NCI-H774 (cell line): ENCODE measurements around the gene ESAM.

ENCODE experiments used
- DNase-seq: peaks from one replicate; lab custom pipeline; 2025; lab: John Stamatoyannopoulos, UW

Gene ESAM

DNA sequence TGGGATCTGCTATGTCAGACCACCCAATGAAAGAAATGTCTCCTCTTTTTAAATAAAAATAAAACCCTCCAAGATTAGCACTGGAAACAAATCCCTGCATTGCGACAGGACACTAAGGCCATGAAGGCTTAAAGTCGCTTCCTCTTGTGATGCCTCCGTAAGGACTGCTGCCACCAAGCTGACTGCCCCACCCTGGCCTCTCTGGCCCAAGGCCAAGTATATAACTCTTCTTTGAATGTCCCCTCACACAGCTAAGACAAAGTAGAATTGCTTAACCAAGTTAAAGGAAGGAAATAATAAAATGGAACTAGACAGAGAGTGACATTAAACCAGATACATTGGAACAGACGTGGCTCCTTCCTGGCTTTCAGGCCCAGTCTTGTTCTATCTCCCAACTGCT is 29.9 kb downstream of the ESAM start:
- no peak for DNase-seq

DNA sequence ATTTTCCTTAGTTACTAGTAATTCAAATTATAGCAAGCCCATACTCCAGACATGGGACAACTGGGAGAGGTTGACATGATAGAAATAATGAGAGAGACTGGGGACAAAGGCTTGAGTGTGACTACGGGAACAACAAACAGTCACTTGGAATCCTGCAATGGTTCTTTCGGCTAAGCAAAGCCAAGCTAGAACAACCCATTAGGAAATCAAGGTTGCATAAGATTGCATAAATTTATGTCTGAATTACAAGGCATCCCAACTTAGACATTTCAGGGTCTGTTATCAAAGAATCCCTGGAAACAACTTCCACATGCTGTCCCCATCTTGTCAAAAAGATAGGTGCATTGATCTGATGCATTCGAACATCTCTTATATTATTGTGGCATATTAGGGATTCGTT is 32.5 kb downstream of the ESAM start:
- DNase-seq, result no peak

DNA sequence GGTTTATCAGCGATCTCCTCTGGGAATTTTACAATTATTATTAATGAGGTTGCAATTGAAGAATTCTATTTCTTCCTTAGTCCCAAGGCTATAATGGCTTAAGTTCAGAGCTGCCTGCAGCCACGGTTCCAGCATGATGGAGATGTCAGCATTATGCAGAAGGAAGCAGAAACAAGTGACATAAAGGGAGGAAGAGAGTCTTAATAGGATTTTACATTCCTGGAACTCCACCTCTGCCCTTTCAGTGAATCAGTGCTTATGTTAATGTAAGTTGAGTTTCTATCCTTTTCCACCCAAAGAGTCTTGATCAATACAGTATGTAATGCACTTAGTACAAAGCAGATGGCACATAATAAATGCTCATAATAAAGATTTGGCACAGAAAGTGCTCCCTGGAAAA is 34.0 kb downstream of the ESAM start:
- DNase-seq, result no peak

DNA sequence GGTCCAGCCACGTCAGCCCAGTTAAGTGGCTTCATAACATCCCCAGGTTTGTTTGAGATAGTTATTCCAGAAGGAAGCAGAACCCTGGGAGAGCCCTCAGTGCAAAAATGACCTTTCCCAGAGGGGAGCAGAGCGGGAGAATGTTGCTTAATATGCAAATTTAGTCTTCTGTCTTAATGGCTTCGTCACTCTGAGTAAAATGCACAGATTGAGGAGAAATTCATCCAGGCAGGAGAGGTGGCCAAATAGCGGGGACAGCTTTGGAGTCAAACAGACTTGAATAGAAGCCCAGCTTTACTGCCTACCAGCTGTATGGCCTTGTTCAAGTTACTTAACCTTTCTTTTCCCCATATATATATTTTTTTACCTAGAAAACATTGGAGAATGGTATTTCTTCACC is 34.6 kb downstream of the ESAM start:
- DNase-seq, result no peak

DNA sequence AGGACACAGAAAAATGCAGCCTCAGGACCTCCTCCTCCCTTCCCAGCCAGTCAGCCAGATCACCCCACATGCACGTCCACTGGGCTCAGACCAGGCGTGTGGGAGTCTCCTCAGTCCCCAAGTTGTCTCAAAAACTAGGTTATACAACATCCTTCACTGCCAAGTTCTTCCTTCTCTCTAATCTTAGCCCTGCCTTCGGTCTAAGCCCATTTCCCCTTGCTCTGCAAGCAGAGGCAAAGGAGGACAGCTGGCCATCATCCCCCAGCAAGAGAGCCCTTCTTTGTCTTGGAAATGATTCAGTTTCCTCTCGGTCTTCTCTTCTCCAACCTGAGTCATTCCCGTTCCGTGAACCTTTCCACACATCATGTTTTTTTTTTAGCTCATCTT is 36.4 kb downstream of the ESAM start:
- no peak for DNase-seq

DNA sequence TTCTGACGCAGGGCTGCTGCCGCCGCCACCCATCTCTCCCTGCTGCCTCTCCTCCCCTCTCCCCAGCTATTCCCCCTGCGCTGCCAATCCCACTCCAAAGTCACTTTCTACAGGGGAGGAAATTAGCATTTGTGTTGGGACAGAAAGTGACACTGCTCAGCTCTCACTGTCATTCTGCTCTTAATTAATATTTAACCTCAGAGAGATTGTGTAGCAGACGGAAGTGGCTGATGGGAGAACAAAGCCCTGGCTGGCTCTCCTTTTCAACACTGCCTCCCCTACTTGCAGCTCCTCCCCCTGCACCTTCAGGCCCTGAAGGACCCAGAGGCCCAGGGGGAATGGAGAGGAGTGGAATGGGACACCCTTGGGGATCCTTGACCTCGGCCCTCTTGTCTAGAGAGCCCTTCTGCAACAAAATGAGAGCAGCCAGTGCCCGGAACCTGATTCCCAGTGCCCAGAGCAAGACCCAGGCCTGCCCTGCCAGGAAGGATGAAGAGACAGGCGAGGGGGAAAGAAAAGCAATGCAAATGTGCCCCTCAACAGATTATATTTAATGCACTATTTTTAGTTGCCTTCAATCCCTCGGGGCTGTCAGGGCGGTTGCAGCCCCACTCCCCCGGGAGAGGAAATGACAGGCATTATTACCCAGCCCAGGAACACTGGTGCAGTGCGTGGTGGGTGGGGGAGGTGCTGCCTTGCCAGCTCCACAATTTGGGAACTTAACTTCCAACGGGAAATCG is 36.9 kb downstream of the ESAM start:
- DNase-seq, result no peak

DNA sequence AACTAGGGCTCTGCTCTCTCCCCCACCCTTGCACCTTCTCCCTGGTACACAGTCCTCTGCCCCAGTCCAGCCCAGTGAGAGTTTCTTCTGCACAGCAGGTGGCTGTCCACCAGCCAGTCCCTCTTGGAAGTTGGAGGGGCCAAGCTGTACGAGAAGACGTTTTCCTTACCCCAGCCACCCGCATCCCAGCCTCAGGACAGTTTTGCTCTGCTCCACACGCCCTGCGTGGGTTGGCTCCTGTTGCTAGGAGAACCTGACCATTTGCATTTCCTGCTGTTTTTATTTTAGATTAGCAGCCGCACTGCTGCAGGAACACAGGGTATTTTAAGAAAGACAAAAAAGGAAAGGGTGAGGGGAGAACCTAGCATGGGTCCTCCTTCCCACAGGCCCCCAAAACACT is 39.9 kb downstream of the ESAM start:
- no peak for DNase-seq

DNA sequence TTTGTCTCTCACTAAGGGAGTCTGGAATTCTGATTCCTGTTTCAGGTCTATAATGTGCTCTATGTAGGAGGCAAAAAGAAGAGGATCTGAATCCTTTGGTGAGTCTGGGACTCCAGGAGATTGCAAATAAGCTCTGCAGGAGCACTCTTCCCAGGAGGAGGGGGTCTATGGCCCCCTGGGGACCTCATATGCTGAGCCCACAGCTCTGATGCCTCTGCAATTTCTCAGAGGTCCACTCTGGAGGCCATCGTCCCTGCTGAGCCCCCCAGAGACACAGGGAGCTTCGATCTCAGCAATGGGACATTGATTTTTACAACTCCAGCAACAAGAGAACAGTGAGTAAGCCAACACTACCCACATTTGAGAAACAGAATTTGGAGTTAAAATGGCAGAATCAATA is 42.6 kb downstream of the ESAM start:
- no peak for DNase-seq

DNA sequence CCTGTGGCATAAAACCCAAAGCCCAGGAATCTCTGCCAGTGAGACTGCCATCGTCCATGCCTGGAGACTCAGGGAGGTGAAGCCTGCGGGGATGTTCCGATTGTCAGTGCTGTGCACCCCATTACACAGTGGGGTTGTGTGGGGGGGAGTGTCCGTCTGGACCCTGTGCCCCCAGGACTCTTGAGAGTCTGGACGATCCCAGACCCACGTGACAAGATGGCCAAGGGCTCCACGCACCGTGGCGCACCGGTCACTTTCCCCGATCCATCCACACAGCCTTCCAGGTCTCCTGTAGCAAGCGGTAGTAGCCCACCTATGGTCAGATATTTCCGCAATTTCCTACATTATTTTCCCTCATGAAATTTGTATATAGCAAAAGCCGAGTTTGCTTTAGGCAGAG is 43.3 kb downstream of the ESAM start:
- DNase-seq, result no peak

DNA sequence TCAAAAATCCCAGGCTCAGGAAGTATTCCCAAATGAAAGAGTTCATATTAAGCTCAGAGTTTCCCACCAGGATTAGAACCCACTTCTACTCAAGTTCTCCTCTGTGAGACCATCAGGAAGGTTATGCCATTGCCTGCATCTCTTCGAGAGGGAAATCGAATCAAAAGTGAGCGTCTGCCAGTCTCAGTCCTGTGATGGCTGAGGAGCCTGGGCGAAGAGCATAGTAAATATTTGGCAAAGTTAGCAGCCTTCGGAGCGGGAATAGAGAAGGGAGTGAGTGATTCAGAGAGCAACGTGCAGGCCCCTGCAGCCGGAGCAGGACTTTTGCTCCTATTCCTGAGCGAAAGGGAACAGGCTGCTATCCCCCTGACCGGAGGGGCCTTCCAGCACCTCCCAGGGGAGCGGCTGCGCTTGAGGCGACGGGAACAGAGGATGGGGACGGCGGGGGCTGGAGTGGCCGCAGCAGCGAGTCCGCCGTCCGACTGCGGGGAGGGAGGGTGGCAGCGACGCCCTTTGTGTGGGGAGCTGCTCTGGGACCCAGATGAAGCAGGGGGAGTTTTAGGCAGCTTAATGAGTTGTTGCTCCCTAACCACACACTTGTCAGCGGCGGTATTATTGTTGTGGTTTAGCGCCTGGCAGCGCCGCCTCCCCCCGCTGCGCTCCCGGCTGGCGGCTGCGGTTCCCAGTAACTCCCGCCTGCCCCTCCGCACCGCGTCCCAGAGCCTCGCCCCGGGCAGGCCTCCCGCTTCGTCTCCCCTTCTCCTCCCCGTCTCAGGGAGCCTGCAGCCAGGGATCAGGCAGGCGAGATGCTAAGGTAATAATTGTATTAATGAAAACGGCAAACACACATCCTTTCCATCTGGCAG is 44.1 kb downstream of the ESAM start:
- no peak for DNase-seq

DNA sequence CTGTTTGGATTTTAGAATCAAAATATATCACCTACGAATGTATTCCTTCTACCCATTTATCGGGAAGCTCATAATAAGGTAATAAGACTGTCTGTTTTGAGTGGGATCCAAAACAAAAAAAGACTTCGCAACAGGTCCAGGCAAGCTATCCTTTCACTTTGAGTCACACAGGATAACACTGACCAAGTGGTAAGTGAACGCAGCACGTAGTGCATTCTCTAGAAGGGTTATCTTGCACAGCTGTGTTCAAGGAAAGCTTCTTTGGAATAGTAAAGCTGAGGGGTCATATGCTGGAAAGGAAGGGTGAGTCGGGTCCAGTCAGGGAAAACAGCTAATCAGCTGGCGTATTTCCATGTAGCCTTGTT is 44.7 kb downstream of the ESAM start:
- DNase-seq, result no peak

DNA sequence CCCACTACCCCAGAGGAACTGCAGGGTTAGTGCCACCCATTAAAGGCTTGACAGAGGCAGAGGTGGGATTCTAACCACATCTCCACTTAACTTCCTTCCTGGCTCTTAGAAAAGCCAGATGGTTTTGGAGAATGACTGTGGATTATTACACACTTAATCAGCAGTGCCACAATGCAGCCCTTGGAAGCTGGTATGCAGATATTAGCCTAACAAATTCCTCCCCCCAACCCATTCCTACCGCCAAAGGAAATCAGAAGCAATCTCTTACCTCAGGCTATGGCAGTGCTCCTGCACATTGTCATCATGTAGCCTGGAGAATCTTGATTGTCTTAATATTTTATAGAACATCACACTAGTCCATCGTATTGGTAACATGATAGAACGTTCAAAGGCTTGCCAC is 45.5 kb downstream of the ESAM start:
- DNase-seq, result no peak

DNA sequence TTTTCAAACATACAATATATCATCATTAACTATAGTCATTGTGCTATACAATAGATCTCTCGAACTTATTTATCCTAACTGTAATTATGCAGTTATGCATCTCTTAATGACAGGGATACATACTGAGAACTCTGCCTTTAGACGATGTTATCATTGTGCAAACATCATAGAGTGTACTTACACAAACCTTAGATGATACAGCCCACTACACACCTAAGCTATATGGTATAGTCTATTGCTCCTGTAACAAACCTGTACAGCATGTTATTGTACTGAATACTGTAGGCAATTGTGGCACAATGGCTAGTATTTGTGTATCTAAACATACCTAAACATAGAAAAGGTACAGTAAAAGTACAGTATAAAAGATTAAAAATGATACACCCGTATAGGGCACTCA is 49.7 kb downstream of the ESAM start:
- DNase-seq, result no peak

DNA sequence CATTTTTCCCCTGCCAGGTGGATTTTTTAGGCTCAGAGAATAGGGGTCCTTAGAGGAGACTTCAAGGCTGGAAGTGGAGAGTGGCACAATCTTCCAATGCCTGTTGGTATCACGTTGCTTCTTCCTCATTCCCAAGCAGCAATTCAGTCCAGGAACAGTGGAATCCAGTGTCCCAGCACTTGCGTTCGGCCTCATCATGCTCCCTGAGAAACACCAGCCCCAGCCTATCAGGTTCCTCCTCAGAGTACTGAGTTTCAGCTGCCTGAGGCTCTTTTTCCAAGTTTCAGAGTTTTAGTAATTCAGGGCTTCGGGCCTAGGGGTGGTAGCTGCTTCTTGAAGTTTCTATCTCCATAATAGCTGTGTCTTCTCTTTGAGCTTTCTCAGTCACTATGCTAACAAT is 54.3 kb downstream of the ESAM start:
- no peak for DNase-seq
